ENCODE data around the gene FAM177B. TPM values are rescaled to one million over a fixed set of nuclear protein-coding genes. Genes with fewer than 3 reads are reported as not detected.

FAM177B gene
- total and polyA plus RNA-seq, 2 experiments from 2014 or later, result not detected

DNA sequence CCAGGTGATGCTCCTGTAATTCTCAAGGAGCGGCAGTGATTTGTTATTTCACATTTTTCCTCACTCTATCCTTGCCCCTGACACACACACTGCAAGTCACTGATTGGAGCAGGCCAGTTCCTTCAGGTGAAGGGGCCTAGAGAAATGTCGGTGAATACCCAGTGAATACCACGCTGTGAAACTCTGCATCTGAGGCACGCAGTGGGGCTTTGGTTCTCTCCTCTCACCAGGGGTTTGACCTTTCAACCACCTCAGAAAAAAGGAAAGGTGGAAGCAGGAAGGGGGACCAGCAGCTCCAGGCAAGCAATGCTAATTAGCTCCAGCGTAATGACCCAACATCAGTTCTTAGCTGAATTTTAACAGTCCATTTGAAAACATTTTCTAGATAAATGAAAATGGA, 532 bp upstream of the FAM177B start (continued):
- TF ChIP-seq EZH2phosphoT487 (IDR thresholded peaks at IDR 0.05; ENCODE audit: unreplicated experiment), result no peak
- no peak for TF ChIP-seq ZNF114 (CRISPR knock-in tag; IDR thresholded peaks at IDR 0.05)

DNA sequence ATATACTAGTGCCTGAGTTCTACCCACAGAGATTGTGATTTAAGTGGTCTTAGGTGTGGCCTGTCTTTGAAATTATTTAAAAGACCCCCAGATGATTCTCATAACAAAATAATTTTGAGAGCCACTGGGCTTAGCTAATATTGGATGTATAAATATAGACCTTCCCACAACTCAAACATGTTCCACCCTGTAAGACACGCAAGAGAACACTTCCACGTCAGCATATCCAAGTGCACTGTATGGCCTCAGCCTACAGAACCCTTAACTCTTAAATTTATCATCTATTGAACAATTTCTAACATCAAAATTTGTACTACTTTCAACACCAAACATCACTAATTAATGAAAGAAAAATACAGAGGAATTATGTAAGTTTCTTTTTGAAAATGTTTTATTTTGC, 2.5 kb downstream of the FAM177B start:
- Histone ChIP-seq H3K4me3 (no peak overlapping the region), H3K27ac (ENCODE audit: low read depth) (no peak overlapping the region), H3K9me2 (ENCODE audit: insufficient read depth) (no peaks in the 10 kb centered on the region), H3K4me2 (no peak overlapping the region), H4K20me1 (replicated peaks; ENCODE audit: insufficient read depth) (no peaks in the 10 kb centered on the region), H3K36me3 (ENCODE audit: insufficient read depth) (no peaks in the 10 kb centered on the region), H3K79me2 (replicated peaks; ENCODE audit: insufficient read depth) (no peaks in the 10 kb centered on the region), H3K4me1 (ENCODE audit: insufficient read depth) (peaks cover 18% of the 10 kb centered on the region), H2AFZ (no peak overlapping the region), H3K27me3 (ENCODE audit: insufficient read depth) (no peaks in the 10 kb centered on the region), H3F3A (replicated peaks; ENCODE audit: low read depth) (no peaks in the 10 kb centered on the region)
- TF ChIP-seq ZNF114 (CRISPR knock-in tag; IDR thresholded peaks at IDR 0.05), result no peak
- TF ChIP-seq EZH2phosphoT487 (IDR thresholded peaks at IDR 0.05; ENCODE audit: unreplicated experiment), result no peak
- TF ChIP-seq STAT1 (IDR thresholded peaks at IDR 0.05; ENCODE audit: unreplicated experiment), result no peak
- no peak for TF ChIP-seq EZH2 (IDR thresholded peaks at IDR 0.05; ENCODE audit: low read depth, unreplicated experiment)
- TF ChIP-seq, protein P1, sequence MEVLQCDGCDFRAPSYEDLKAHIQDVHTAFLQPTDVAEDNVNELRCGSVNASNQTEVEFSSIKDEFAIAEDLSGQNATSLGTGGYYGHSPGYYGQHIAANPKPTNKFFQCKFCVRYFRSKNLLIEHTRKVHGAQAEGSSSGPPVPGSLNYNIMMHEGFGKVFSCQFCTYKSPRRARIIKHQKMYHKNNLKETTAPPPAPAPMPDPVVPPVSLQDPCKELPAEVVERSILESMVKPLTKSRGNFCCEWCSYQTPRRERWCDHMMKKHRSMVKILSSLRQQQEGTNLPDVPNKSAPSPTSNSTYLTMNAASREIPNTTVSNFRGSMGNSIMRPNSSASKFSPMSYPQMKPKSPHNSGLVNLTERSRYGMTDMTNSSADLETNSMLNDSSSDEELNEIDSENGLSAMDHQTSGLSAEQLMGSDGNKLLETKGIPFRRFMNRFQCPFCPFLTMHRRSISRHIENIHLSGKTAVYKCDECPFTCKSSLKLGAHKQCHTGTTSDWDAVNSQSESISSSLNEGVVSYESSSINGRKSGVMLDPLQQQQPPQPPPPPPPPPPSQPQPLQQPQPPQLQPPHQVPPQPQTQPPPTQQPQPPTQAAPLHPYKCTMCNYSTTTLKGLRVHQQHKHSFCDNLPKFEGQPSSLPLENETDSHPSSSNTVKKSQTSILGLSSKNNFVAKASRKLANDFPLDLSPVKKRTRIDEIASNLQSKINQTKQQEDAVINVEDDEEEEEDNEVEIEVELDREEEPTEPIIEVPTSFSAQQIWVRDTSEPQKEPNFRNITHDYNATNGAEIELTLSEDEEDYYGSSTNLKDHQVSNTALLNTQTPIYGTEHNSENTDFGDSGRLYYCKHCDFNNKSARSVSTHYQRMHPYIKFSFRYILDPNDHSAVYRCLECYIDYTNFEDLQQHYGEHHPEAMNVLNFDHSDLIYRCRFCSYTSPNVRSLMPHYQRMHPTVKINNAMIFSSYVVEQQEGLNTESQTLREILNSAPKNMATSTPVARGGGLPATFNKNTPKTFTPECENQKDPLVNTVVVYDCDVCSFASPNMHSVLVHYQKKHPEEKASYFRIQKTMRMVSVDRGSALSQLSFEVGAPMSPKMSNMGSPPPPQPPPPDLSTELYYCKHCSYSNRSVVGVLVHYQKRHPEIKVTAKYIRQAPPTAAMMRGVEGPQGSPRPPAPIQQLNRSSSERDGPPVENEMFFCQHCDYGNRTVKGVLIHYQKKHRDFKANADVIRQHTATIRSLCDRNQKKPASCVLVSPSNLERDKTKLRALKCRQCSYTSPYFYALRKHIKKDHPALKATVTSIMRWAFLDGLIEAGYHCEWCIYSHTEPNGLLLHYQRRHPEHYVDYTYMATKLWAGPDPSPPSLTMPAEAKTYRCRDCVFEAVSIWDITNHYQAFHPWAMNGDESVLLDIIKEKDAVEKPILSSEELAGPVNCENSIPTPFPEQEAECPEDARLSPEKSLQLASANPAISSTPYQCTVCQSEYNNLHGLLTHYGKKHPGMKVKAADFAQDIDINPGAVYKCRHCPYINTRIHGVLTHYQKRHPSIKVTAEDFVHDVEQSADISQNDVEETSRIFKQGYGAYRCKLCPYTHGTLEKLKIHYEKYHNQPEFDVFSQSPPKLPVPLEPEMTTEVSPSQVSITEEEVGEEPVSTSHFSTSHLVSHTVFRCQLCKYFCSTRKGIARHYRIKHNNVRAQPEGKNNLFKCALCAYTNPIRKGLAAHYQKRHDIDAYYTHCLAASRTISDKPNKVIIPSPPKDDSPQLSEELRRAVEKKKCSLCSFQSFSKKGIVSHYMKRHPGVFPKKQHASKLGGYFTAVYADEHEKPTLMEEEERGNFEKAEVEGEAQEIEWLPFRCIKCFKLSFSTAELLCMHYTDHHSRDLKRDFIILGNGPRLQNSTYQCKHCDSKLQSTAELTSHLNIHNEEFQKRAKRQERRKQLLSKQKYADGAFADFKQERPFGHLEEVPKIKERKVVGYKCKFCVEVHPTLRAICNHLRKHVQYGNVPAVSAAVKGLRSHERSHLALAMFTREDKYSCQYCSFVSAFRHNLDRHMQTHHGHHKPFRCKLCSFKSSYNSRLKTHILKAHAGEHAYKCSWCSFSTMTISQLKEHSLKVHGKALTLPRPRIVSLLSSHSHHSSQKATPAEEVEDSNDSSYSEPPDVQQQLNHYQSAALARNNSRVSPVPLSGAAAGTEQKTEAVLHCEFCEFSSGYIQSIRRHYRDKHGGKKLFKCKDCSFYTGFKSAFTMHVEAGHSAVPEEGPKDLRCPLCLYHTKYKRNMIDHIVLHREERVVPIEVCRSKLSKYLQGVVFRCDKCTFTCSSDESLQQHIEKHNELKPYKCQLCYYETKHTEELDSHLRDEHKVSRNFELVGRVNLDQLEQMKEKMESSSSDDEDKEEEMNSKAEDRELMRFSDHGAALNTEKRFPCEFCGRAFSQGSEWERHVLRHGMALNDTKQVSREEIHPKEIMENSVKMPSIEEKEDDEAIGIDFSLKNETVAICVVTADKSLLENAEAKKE (CRISPR knock-in tag; IDR thresholded peaks at IDR 0.05), result no peak
- TF ChIP-seq, protein P2, sequence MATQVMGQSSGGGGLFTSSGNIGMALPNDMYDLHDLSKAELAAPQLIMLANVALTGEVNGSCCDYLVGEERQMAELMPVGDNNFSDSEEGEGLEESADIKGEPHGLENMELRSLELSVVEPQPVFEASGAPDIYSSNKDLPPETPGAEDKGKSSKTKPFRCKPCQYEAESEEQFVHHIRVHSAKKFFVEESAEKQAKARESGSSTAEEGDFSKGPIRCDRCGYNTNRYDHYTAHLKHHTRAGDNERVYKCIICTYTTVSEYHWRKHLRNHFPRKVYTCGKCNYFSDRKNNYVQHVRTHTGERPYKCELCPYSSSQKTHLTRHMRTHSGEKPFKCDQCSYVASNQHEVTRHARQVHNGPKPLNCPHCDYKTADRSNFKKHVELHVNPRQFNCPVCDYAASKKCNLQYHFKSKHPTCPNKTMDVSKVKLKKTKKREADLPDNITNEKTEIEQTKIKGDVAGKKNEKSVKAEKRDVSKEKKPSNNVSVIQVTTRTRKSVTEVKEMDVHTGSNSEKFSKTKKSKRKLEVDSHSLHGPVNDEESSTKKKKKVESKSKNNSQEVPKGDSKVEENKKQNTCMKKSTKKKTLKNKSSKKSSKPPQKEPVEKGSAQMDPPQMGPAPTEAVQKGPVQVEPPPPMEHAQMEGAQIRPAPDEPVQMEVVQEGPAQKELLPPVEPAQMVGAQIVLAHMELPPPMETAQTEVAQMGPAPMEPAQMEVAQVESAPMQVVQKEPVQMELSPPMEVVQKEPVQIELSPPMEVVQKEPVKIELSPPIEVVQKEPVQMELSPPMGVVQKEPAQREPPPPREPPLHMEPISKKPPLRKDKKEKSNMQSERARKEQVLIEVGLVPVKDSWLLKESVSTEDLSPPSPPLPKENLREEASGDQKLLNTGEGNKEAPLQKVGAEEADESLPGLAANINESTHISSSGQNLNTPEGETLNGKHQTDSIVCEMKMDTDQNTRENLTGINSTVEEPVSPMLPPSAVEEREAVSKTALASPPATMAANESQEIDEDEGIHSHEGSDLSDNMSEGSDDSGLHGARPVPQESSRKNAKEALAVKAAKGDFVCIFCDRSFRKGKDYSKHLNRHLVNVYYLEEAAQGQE (IDR thresholded peaks at IDR 0.05; ENCODE audit: unreplicated experiment), result no peak
- no peak for TF ChIP-seq NANOG (IDR thresholded peaks at IDR 0.05; ENCODE audit: borderline replicate concordance)
- no peak for TF ChIP-seq CREB1 (CRISPR knock-in tag; IDR thresholded peaks at IDR 0.05; ENCODE audit: low read depth)
- no peak for TF ChIP-seq JUNB (IDR thresholded peaks at IDR 0.05; ENCODE audit: unreplicated experiment)
- no peak for TF ChIP-seq ZNF331 (CRISPR knock-in tag; IDR thresholded peaks at IDR 0.05; ENCODE audit: low read depth)
- TF ChIP-seq, protein P3, sequence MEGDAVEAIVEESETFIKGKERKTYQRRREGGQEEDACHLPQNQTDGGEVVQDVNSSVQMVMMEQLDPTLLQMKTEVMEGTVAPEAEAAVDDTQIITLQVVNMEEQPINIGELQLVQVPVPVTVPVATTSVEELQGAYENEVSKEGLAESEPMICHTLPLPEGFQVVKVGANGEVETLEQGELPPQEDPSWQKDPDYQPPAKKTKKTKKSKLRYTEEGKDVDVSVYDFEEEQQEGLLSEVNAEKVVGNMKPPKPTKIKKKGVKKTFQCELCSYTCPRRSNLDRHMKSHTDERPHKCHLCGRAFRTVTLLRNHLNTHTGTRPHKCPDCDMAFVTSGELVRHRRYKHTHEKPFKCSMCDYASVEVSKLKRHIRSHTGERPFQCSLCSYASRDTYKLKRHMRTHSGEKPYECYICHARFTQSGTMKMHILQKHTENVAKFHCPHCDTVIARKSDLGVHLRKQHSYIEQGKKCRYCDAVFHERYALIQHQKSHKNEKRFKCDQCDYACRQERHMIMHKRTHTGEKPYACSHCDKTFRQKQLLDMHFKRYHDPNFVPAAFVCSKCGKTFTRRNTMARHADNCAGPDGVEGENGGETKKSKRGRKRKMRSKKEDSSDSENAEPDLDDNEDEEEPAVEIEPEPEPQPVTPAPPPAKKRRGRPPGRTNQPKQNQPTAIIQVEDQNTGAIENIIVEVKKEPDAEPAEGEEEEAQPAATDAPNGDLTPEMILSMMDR (conservative IDR thresholded peaks at IDR 0.05; ENCODE audit: low read depth in 2 of 2), result no peak
- TF ChIP-seq POLR2AphosphoS5 (IDR thresholded peaks at IDR 0.05; ENCODE audit: low read depth), result no peak
- TF ChIP-seq, protein P4, sequence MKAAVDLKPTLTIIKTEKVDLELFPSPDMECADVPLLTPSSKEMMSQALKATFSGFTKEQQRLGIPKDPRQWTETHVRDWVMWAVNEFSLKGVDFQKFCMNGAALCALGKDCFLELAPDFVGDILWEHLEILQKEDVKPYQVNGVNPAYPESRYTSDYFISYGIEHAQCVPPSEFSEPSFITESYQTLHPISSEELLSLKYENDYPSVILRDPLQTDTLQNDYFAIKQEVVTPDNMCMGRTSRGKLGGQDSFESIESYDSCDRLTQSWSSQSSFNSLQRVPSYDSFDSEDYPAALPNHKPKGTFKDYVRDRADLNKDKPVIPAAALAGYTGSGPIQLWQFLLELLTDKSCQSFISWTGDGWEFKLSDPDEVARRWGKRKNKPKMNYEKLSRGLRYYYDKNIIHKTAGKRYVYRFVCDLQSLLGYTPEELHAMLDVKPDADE (IDR thresholded peaks at IDR 0.05), result no peak
- no peaks in the 10 kb centered on the region for H3K9me3 Mint-ChIP-seq
- no peak for DNase-seq (ENCODE audit: low spot score)
- H3K36me3 Mint-ChIP-seq (ENCODE audit: low read depth), result no peaks in the 10 kb centered on the region; the same call in 2 of the 3 replicates
- H3K4me1 Mint-ChIP-seq, result peaks cover 10% of the 10 kb centered on the region
- H3K4me3 Mint-ChIP-seq, result no peak overlapping the region
- peaks cover 3% of the 10 kb centered on the region for H3K27me3 Mint-ChIP-seq (ENCODE audit: insufficient read depth, low read depth, poor library complexity)
- ATAC-seq, result no peak
- H3K27ac Mint-ChIP-seq, result no peak overlapping the region

Measured in GM23338 (cell line).